ENCODE results near the gene GCH1.
"Not testable (repeated sequence)": the region's sequence is repeated elsewhere in the genome, so short reads cannot be mapped to it uniquely, and the experiment has no call there.

GCH1 gene

DNA sequence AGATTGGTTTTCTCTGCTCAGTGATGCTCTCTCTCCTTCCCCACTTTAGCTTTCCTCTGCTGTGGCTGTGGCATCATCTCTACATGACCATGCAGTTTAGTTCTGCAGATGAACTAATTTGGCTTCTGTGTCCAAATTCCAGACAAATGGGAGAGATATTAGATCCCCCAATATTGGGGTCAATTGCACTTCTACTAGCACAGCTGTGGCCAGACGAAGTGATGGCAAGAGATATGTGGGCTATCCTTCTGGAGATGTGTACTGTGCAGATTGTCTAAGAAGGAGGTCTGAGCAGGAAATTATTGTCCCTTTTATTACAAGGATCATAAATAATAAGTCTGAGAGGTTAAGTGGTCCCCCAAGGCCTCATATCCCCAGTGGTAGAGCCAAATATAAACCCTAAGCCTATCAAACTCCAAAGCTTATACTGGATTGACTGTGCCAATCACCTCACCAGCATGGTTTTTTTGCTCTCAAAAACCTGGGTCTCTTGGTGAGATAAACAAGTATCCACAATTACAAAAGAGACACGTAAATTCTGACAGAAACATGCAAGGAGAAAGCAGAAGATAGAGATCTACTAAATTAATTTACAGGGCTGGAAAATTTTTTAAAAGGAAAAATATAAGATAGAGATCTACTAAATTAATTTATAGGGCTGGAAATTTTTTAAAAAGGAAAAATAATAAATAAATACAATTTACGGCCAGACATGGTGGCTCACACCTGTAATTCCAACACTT, 29.1 kb upstream of the GCH1 start:
- H3K27me3 ChIP-seq (ENCODE audit: control insufficient read depth, insufficient read depth, low read length, poor library complexity, severe bottlenecking) = no peaks in the 10 kb centered on the region
- WGBS, 2 experiments = 95 to 100% methylated on average over 2 of the region's 3 CpGs
- H3K27ac ChIP-seq (ENCODE audit: insufficient read depth, low read depth, low read length, poor library complexity, severe bottlenecking) = no peak overlapping the region
- H3K9me3 ChIP-seq (ENCODE audit: control insufficient read depth, low read length) = no peaks in the 10 kb centered on the region
- H3K4me1 ChIP-seq (ENCODE audit: control insufficient read depth, insufficient read depth, low read length) = no peaks in the 10 kb centered on the region
- no peak overlapping the region for H3K4me3 ChIP-seq (ENCODE audit: insufficient read depth, low read depth, low read length)
- H3K36me3 ChIP-seq (ENCODE audit: control insufficient read depth, insufficient read depth, low read length) = no peaks in the 10 kb centered on the region

DNA sequence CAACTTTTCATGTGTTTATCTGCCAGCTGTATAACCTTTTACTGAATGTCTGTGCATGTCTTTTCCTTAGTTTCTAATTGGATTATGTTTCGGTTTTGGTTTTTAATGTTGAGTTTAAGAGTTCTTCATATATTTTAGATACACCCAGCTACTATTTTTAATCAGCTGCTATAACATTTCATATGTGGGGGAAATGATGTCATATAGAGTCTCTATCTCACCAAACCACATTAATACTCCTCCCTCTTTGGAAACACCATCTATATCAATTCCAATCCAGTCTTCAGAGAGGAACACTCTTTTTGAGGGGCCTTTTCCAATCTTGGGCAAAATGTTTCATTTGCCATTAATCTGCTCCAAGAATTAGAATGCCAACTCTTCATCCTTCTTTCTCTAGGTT, 28.5 kb upstream of the GCH1 start:
- H3K9me3 ChIP-seq (ENCODE audit: control insufficient read depth, low read length) = no peaks in the 10 kb centered on the region
- no peaks in the 10 kb centered on the region for H3K4me1 ChIP-seq (ENCODE audit: control insufficient read depth, insufficient read depth, low read length)
- no peaks in the 10 kb centered on the region for H3K27me3 ChIP-seq (ENCODE audit: control insufficient read depth, insufficient read depth, low read length, poor library complexity, severe bottlenecking)
- H3K36me3 ChIP-seq (ENCODE audit: control insufficient read depth, insufficient read depth, low read length) = no peaks in the 10 kb centered on the region
- WGBS, 2 experiments = no CpG with 5 or more reads among the region's 1 CpG
- no peak overlapping the region for H3K27ac ChIP-seq (ENCODE audit: insufficient read depth, low read depth, low read length, poor library complexity, severe bottlenecking)
- H3K4me3 ChIP-seq (ENCODE audit: insufficient read depth, low read depth, low read length) = no peak overlapping the region

DNA sequence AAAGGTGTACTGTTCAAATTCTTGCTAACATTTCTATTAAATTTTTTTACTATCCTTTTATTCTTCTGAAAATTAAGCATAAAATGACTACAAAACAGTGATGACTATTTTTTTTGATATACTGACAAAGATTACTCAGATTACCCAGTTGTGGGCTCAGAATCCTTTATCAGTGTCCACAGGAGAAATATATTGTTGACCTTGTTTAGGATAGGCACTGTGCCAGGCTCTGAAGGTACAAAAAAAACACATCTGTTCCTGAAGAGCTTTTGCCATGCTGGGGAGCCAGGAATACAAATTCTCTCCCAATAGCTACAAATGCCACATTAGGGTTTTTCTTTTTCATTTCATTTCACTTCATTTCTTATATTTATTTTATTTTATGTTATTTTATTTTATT, 26.9 kb upstream of the GCH1 start:
- Histone ChIP-seq H3K4me1 (ENCODE audit: control insufficient read depth, insufficient read depth, low read length) (no peaks in the 10 kb centered on the region), H3K27ac (ENCODE audit: insufficient read depth, low read depth, low read length, poor library complexity, severe bottlenecking) (no peak overlapping the region), H3K9me3 (ENCODE audit: control insufficient read depth, low read length) (no peaks in the 10 kb centered on the region), H3K36me3 (ENCODE audit: control insufficient read depth, insufficient read depth, low read length) (no peaks in the 10 kb centered on the region), H3K27me3 (ENCODE audit: control insufficient read depth, insufficient read depth, low read length, poor library complexity, severe bottlenecking) (no peaks in the 10 kb centered on the region), H3K4me3 (ENCODE audit: insufficient read depth, low read depth, low read length) (no peak overlapping the region)

DNA sequence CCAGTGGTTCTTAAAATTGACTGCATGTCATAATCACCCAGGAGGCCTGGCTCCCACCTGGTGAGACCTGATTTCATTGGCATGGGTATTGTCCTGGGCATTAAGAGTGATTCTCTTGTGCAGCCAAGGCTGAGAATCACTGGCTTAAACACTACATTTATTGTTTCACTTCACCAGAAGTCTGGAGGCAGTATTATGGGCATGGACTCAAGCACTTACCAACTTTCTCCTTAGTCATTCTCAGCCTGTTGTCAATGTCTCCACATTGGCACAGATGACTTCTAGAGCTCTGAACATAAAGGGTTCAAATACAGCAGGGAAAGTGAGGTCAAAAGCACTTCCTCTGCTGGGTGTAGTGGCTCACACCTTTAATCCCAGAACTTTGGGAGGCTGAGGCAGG, 25.6 kb upstream of the GCH1 start:
- Histone ChIP-seq H3K27ac (ENCODE audit: insufficient read depth, low read depth, low read length, poor library complexity, severe bottlenecking) (no peak overlapping the region), H3K4me3 (ENCODE audit: insufficient read depth, low read depth, low read length) (no peak overlapping the region), H3K36me3 (ENCODE audit: control insufficient read depth, insufficient read depth, low read length) (no peaks in the 10 kb centered on the region), H3K27me3 (ENCODE audit: control insufficient read depth, insufficient read depth, low read length, poor library complexity, severe bottlenecking) (no peaks in the 10 kb centered on the region), H3K4me1 (ENCODE audit: control insufficient read depth, insufficient read depth, low read length) (no peaks in the 10 kb centered on the region), H3K9me3 (ENCODE audit: control insufficient read depth, low read length) (no peaks in the 10 kb centered on the region)

DNA sequence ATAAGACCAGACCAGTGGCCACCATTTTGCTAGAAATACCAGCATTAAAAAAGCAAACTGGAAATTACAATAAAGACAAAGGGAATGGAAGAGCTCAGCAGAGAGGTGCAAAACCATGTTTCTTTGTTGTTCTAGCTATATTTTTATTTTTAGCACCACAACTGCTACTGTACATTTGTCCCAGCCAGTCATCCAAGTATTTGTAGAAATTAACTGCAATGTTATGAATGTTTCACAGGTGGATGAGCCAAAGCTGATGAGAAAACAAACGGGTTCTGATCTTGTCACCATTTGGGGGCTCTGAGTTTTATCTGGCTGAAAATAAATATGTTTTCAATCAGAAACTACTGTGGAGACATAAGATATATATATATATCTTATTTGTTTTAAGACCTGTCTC, 24.9 kb upstream of the GCH1 start:
- H3K36me3 ChIP-seq (ENCODE audit: control insufficient read depth, insufficient read depth, low read length) = no peaks in the 10 kb centered on the region
- H3K27me3 ChIP-seq (ENCODE audit: control insufficient read depth, insufficient read depth, low read length, poor library complexity, severe bottlenecking) = no peaks in the 10 kb centered on the region
- WGBS, 2 experiments = 94 to 100% methylated on average over 1 of the region's 1 CpG
- no peaks in the 10 kb centered on the region for H3K4me1 ChIP-seq (ENCODE audit: control insufficient read depth, insufficient read depth, low read length)
- H3K9me3 ChIP-seq (ENCODE audit: control insufficient read depth, low read length) = no peaks in the 10 kb centered on the region
- no peak overlapping the region for H3K4me3 ChIP-seq (ENCODE audit: insufficient read depth, low read depth, low read length)
- H3K27ac ChIP-seq (ENCODE audit: insufficient read depth, low read depth, low read length, poor library complexity, severe bottlenecking) = no peak overlapping the region

DNA sequence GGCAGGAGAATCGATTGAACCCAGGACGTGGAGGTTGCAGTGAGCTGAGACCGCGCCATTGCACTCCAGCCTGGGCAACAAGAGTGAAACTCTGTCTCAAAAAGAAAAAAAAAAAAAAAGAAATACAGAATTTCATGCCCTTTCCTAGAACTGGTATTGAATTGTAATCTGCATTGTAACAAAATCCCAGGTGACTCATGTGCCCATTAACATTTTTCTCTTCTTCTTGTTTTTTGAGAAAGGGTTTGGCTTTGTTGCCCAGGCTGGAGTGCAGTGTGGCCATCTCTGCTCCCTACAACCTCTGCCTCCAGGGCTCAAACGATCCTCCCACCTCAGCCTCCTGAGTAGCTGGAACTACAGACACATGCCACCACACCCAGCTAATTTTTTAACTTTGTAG, 23.9 kb upstream of the GCH1 start:
- H3K9me3 ChIP-seq (ENCODE audit: control insufficient read depth, low read length); H3K4me3 ChIP-seq (ENCODE audit: insufficient read depth, low read depth, low read length); H3K4me1 ChIP-seq (ENCODE audit: control insufficient read depth, insufficient read depth, low read length); H3K36me3 ChIP-seq (ENCODE audit: control insufficient read depth, insufficient read depth, low read length); H3K27ac ChIP-seq (ENCODE audit: insufficient read depth, low read depth, low read length, poor library complexity, severe bottlenecking); H3K27me3 ChIP-seq (ENCODE audit: control insufficient read depth, insufficient read depth, low read length, poor library complexity, severe bottlenecking): not testable (repeated sequence)
- WGBS, 2 experiments = 93 to 94% methylated on average over 3 to 5 of the region's 5 CpGs

DNA sequence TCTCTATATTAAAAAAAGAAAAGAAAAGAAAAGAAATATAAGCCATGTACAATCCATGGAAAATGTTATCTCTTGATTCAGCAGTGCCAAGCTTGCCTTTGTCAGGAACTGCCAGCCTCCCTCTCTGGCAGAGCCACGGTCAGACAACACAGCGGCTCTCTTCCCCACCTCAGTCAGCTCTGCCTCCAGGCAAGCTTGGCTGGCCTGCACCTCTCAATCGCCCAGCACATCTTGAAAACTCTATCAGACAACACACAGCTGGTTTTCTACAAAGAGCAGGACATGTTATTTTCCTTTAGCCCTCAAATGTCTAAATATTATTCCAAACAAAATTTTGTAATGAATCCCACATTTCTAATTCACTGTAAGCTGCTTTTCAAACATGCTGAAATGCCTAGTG, 20.0 kb upstream of the GCH1 start:
- 83 to 86% methylated on average over 3 of the region's 3 CpGs for WGBS, 2 experiments
- no peak overlapping the region for H3K4me3 ChIP-seq (ENCODE audit: insufficient read depth, low read depth, low read length)
- H3K9me3 ChIP-seq (ENCODE audit: control insufficient read depth, low read length) = no peaks in the 10 kb centered on the region
- no peaks in the 10 kb centered on the region for H3K27me3 ChIP-seq (ENCODE audit: control insufficient read depth, insufficient read depth, low read length, poor library complexity, severe bottlenecking)
- H3K36me3 ChIP-seq (ENCODE audit: control insufficient read depth, insufficient read depth, low read length) = no peaks in the 10 kb centered on the region
- H3K27ac ChIP-seq (ENCODE audit: insufficient read depth, low read depth, low read length, poor library complexity, severe bottlenecking) = no peak overlapping the region
- no peaks in the 10 kb centered on the region for H3K4me1 ChIP-seq (ENCODE audit: control insufficient read depth, insufficient read depth, low read length)

DNA sequence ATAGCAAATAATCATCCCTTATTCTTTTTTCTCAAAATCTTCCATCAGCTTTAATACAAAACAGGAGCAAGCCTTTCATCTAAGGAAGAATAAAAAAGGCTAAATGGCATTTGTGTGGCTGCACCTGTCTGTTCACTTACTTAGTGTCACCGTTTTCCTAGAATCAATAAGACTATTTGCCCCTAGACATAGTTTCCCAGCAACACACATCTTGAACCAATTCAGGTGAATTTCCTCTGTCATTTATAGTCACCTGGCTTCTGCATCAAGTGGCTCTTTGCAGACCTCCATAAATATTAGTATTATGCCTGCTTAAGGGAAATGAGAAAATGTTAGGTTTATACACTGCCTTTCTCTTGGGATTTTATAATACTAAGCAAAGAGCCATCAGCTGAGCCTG, 17.4 kb upstream of the GCH1 start:
- no peak overlapping the region for H3K4me3 ChIP-seq (ENCODE audit: insufficient read depth, low read depth, low read length)
- no peaks in the 10 kb centered on the region for H3K27me3 ChIP-seq (ENCODE audit: control insufficient read depth, insufficient read depth, low read length, poor library complexity, severe bottlenecking)
- H3K9me3 ChIP-seq (ENCODE audit: control insufficient read depth, low read length) = no peaks in the 10 kb centered on the region
- H3K4me1 ChIP-seq (ENCODE audit: control insufficient read depth, insufficient read depth, low read length) = no peaks in the 10 kb centered on the region
- 94 to 97% methylated on average over 1 of the region's 1 CpG for WGBS, 2 experiments
- no peaks in the 10 kb centered on the region for H3K36me3 ChIP-seq (ENCODE audit: control insufficient read depth, insufficient read depth, low read length)
- no peak overlapping the region for H3K27ac ChIP-seq (ENCODE audit: insufficient read depth, low read depth, low read length, poor library complexity, severe bottlenecking)

DNA sequence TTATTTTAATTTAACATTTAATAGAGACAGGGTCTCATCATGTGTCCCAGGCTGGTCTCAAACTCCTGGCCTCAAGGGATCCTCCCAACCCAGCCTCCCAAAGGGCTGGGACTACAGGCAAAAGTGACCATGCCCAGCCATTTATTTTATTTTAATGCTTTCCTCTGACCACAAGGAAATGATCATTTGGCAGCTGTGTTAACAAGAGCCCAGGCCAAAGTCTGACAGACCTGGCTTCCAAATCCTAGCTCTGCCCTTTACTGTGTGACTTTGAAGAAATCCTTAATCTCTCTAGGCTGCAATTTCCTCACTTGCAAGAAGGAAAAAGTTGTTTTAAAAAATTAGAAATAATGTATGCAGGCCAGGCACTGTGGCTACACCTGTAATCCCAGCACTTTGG, 16.7 kb upstream of the GCH1 start:
- Histone ChIP-seq H3K36me3 (ENCODE audit: control insufficient read depth, insufficient read depth, low read length) (no peaks in the 10 kb centered on the region), H3K9me3 (ENCODE audit: control insufficient read depth, low read length) (no peaks in the 10 kb centered on the region), H3K4me3 (ENCODE audit: insufficient read depth, low read depth, low read length) (no peak overlapping the region), H3K27ac (ENCODE audit: insufficient read depth, low read depth, low read length, poor library complexity, severe bottlenecking) (no peak overlapping the region), H3K4me1 (ENCODE audit: control insufficient read depth, insufficient read depth, low read length) (no peaks in the 10 kb centered on the region), H3K27me3 (ENCODE audit: control insufficient read depth, insufficient read depth, low read length, poor library complexity, severe bottlenecking) (no peaks in the 10 kb centered on the region)

DNA sequence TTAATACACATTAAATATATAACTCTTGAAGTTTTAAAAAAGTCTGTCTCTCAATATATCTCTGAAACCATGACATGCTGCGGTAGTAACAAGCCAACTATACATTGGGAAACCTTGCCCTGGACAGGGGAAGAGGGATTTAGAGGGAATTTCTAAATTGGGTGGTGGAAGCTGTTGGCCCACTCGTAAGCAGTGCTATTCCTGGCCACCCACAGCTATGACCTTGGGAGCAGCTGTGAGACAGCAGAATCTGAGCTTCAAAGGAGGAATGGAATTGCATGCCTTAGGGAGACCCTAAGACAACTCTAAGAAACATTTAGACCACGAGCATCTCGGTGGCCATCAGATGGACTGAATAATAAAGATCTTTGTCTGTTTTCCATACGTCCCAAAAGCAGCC, 15.8 kb upstream of the GCH1 start:
- WGBS, 2 experiments = 87 to 90% methylated on average over 5 of the region's 5 CpGs

DNA sequence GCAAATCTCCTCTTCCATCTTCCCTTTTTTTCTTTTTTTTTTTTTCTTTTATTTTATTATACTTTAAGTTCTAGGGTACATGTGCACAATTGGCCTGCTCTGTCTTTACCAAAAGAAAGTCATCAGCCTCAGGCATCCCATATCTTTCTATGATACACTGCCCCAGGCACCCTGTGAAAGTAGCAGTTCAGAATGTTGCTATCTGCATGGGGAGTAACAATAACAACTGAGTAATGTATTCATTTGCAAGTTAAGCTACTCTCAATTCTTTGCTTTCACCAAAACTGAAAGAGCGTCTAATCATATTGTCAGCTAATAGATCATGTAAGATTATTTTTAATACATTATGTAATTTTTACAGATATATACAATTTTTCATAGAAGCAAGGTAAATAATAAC, 13.5 kb upstream of the GCH1 start:
- Histone ChIP-seq H3K36me3 (ENCODE audit: control insufficient read depth, insufficient read depth, low read length) (no peaks in the 10 kb centered on the region), H3K4me3 (ENCODE audit: insufficient read depth, low read depth, low read length) (no peak overlapping the region), H3K9me3 (ENCODE audit: control insufficient read depth, low read length) (no peaks in the 10 kb centered on the region), H3K27me3 (ENCODE audit: control insufficient read depth, insufficient read depth, low read length, poor library complexity, severe bottlenecking) (no peaks in the 10 kb centered on the region), H3K4me1 (ENCODE audit: control insufficient read depth, insufficient read depth, low read length) (no peaks in the 10 kb centered on the region), H3K27ac (ENCODE audit: insufficient read depth, low read depth, low read length, poor library complexity, severe bottlenecking) (no peak overlapping the region)
- WGBS, 2 experiments = no CpG with 5 or more reads among the region's 1 CpG

More for the DNA sequence above, 15.8 kb upstream of the GCH1 start:
- H3K4me3 ChIP-seq (ENCODE audit: insufficient read depth, low read depth, low read length) = no peak overlapping the region
- no peaks in the 10 kb centered on the region for H3K4me1 ChIP-seq (ENCODE audit: control insufficient read depth, insufficient read depth, low read length)
- H3K27ac ChIP-seq (ENCODE audit: insufficient read depth, low read depth, low read length, poor library complexity, severe bottlenecking) = no peak overlapping the region
- no peaks in the 10 kb centered on the region for H3K9me3 ChIP-seq (ENCODE audit: control insufficient read depth, low read length)
- H3K36me3 ChIP-seq (ENCODE audit: control insufficient read depth, insufficient read depth, low read length) = no peaks in the 10 kb centered on the region
- no peaks in the 10 kb centered on the region for H3K27me3 ChIP-seq (ENCODE audit: control insufficient read depth, insufficient read depth, low read length, poor library complexity, severe bottlenecking)
